Activated naive CD4-positive, alpha-beta T cell (primary cell): ENCODE data around the gene CTNNA3.
A peak's percentile ranks its signal among the peaks of the same experiment; 100 is the strongest.

Source experiments
- DNase-seq, 4 experiments: peaks; one replicate each; lab custom pipeline; 2025; lab: John Stamatoyannopoulos, UW

The CTNNA3 gene

GRCh38 chr10:67665491-67665890 is 30.5 kb downstream of the CTNNA3 start:
- no peak for DNase-seq

GRCh38 chr10:67664942-67665341 is 31.1 kb downstream of the CTNNA3 start:
- no peak for DNase-seq

GRCh38 chr10:67663449-67664087 is 32.4 kb downstream of the CTNNA3 start:
- DNase-seq: no peak

- no peak for DNase-seq
Measured at GRCh38 chr10:67662415-67662814, 33.6 kb downstream of the CTNNA3 start.

- no peak for DNase-seq
Measured at GRCh38 chr10:67659497-67659896, 36.5 kb downstream of the CTNNA3 start.

- no peak for DNase-seq
Measured at GRCh38 chr10:67657775-67658174, 38.2 kb downstream of the CTNNA3 start.

- no peak for DNase-seq
Measured at GRCh38 chr10:67650558-67650957, 45.4 kb downstream of the CTNNA3 start.

- no peak for DNase-seq
Measured at GRCh38 chr10:67648613-67649229, 47.3 kb downstream of the CTNNA3 start.

- DNase-seq: no peak
Measured at GRCh38 chr10:67630904-67631303, 65.1 kb downstream of the CTNNA3 start.

- DNase-seq: no peak
Measured at GRCh38 chr10:67629461-67629971, 66.5 kb downstream of the CTNNA3 start.

- no peak for DNase-seq
Measured at GRCh38 chr10:67622984-67623383, 73.0 kb downstream of the CTNNA3 start.

- DNase-seq: no peak
Measured at GRCh38 chr10:67622511-67622910, 73.5 kb downstream of the CTNNA3 start.

GRCh38 chr10:67621834-67622233 is 74.2 kb downstream of the CTNNA3 start:
- DNase-seq: no peak

- DNase-seq: no peak
Measured at GRCh38 chr10:67618116-67618515, 77.9 kb downstream of the CTNNA3 start.

GRCh38 chr10:67612577-67613537 is 83.1 kb downstream of the CTNNA3 start:
- peak in 1 of 4 experiments; percentile 1 for DNase-seq

- DNase-seq: no peak
Measured at GRCh38 chr10:67612176-67612575, 83.8 kb downstream of the CTNNA3 start.

GRCh38 chr10:67609996-67610793 is 85.8 kb downstream of the CTNNA3 start:
- DNase-seq: no peak

- DNase-seq: no peak
Measured at GRCh38 chr10:67608001-67608400, 88.0 kb downstream of the CTNNA3 start.

- no peak for DNase-seq
Measured at GRCh38 chr10:67607472-67607871, 88.5 kb downstream of the CTNNA3 start.

GRCh38 chr10:67606572-67606971 is 89.4 kb downstream of the CTNNA3 start:
- no peak for DNase-seq

GRCh38 chr10:67603701-67604100 is 92.3 kb downstream of the CTNNA3 start:
- DNase-seq: no peak

- DNase-seq: no peak
Measured at GRCh38 chr10:67603086-67603485, 92.9 kb downstream of the CTNNA3 start.
